Stimulated activated CD4-positive, alpha-beta T cell treated with anti-CD3 and anti-CD28 coated beads, Interleukin-12 subunit alpha, Interleukin-12 subunit beta, amount 100 ng/mL, for 48 hours (primary cell): ENCODE results near the gene UPF1.

ENCODE experiments used
- DNase-seq, 3 donors: peaks; one replicate each; pipeline ENCODE4 v3.0.0-alpha.2; 2020; ENCODE audit warnings: low read depth in 2 of 3, low spot score in 1 of 3

UPF1 gene

GRCh38 chr19:18834644-18834984, 2.9 kb downstream of the UPF1 start:
- no peak for DNase-seq

GRCh38 chr19:18839465-18840287, 7.9 kb downstream of the UPF1 start:
- no peak for DNase-seq

GRCh38 chr19:18840288-18841267, 8.8 kb downstream of the UPF1 start:
- DNase-seq: no peak

- no peak for DNase-seq
Measured at GRCh38 chr19:18841400-18841799, 9.6 kb downstream of the UPF1 start.

GRCh38 chr19:18842166-18842565, 10.4 kb downstream of the UPF1 start:
- no peak for DNase-seq

GRCh38 chr19:18843960-18844359, 12.2 kb downstream of the UPF1 start:
- no peak for DNase-seq

GRCh38 chr19:18844806-18845329, 13.1 kb downstream of the UPF1 start:
- DNase-seq: no peak

GRCh38 chr19:18845961-18846360, 14.2 kb downstream of the UPF1 start:
- DNase-seq: no peak

- DNase-seq: peak in 2 of 3 donors; percentile 45 to 66
Measured at GRCh38 chr19:18846862-18847548, 15.2 kb downstream of the UPF1 start.

GRCh38 chr19:18847549-18848463, 16.0 kb downstream of the UPF1 start:
- no peak for DNase-seq

GRCh38 chr19:18848878-18849661, 17.3 kb downstream of the UPF1 start:
- peak in 1 of 3 donors; percentile 37 for DNase-seq

- DNase-seq: no peak
Measured at GRCh38 chr19:18849838-18850400, 18.2 kb downstream of the UPF1 start.

- DNase-seq: no peak
Measured at GRCh38 chr19:18850471-18851375, 19.0 kb downstream of the UPF1 start.

GRCh38 chr19:18851673-18852325, 20.0 kb downstream of the UPF1 start:
- DNase-seq: no peak

- DNase-seq: no peak
Measured at GRCh38 chr19:18852648-18853047, 20.9 kb downstream of the UPF1 start.

- no peak for DNase-seq
Measured at GRCh38 chr19:18853755-18854427, 22.1 kb downstream of the UPF1 start.

GRCh38 chr19:18854982-18855381, 23.2 kb downstream of the UPF1 start:
- no peak for DNase-seq
